Caco-2 (cell line): ENCODE results near the gene VSTM5. TPM values are rescaled to one million over a fixed set of nuclear protein-coding genes. Genes with fewer than 3 reads are reported as not detected.

Experiments
- BruUV-seq: library from RNA; stranded (reverse); fragments of 400-500 nt; replicated peaks from 2 replicates; lab custom pipeline; 2021; lab: Mats Ljungman, UMichigan
- CTCF ChIA-PET: fragments of 300-600 bp; sonication (Branson Sonifier 250); formaldehyde crosslinking; loops from one replicate; lab custom pipeline; 2022; ENCODE audit warnings: antibody characterized with exemption; lab: Charles Lee
- POLR2A ChIA-PET: fragments of 300-600 bp; sonication (Branson Sonifier 250); formaldehyde crosslinking; loops from one replicate; lab custom pipeline; 2022; ENCODE audit warnings: antibody characterized with exemption; lab: Charles Lee
- DNase-seq, 2 experiments: peaks; one replicate each; pipeline versions ENCODE4 v3.0.0 to v3.0.0-alpha.2; 2020 to 2022
- H3K27me3 ChIP-seq: replicated peaks from 2 replicates; pipeline ENCODE4 v1.6.0; 2011; ENCODE audit warnings: low read length; ENCODE audit not compliant: control insufficient read depth, insufficient read depth
- H3K36me3 ChIP-seq: 2 replicates; pipeline ENCODE4 v1.5.1; 2011; ENCODE audit warnings: low read length; ENCODE audit not compliant: control insufficient read depth, insufficient read depth
- H3K4me1 ChIP-seq: fragments of 250-450 bp; sonication (Bioruptor Pico); 2 replicates; pipeline ENCODE4 v1.5.1; 2020; ENCODE audit warnings: mild to moderate bottlenecking
- H3K4me3 ChIP-seq: 2 replicates; pipeline ENCODE4 v1.5.1; 2011; ENCODE audit warnings: low read depth, mild to moderate bottlenecking, control low read depth, low read length
- H3K9me3 ChIP-seq: fragments of 250-450 bp; sonication (Bioruptor Pico); 2 replicates; pipeline ENCODE4 v1.5.1; 2020; ENCODE audit warnings: mild to moderate bottlenecking, moderate library complexity
- H3K27ac Mint-ChIP-seq: one replicate; pipeline ENCODE4 v1.8.0; 2022; ENCODE audit warnings: mixed read lengths; ENCODE audit not compliant: unreplicated experiment
- H3K27me3 Mint-ChIP-seq: one replicate; pipeline ENCODE4 v1.8.0; 2022; ENCODE audit warnings: mixed read lengths; ENCODE audit not compliant: insufficient read depth, unreplicated experiment
- H3K36me3 Mint-ChIP-seq: one replicate; pipeline ENCODE4 v1.8.0; 2022; ENCODE audit warnings: mild to moderate bottlenecking, mixed read lengths; ENCODE audit not compliant: insufficient read depth, unreplicated experiment
- H3K4me1 Mint-ChIP-seq: one replicate; pipeline ENCODE4 v1.8.0; 2022; ENCODE audit warnings: low read depth, mixed read lengths; ENCODE audit not compliant: unreplicated experiment
- H3K4me3 Mint-ChIP-seq: one replicate; pipeline ENCODE4 v1.8.0; 2022; ENCODE audit warnings: mild to moderate bottlenecking, moderate library complexity, mixed read lengths; ENCODE audit not compliant: unreplicated experiment
- H3K9me3 Mint-ChIP-seq: one replicate; pipeline ENCODE4 v1.8.0; 2022; ENCODE audit warnings: mixed read lengths; ENCODE audit not compliant: unreplicated experiment
- intact Hi-C: fragments of 100-400 bp; cut with micrococcal nuclease; formaldehyde crosslinking; loops from one replicate; pipeline ENCODE4 v1.10.0; 2022; ENCODE audit not compliant: unreplicated experiment
- total RNA-seq: library from RNA; stranded (reverse); gene quantifications from 2 replicates; pipeline ENCODE4 v1.2.3, GENCODE V29; 2022
- TF ChIP-seq, protein P1 (sequence below), 2 experiments: fragments of 200-600 bp in 1 of 2; IDR thresholded peaks; 1 replicate in 1 of 2; 2 replicates in 1 of 2; pipeline versions ENCODE4 v1.5.1 to v1.8.0; 2011 to 2022; ENCODE audit warnings: antibody characterized with exemption in 1 of 2, control low read depth in 1 of 2, inconsistent platforms in 1 of 2, low read depth in 1 of 2, low read length in 1 of 2, mild to moderate bottlenecking in 1 of 2, moderate library complexity in 1 of 2; ENCODE audit not compliant: insufficient read depth in 1 of 2, severe bottlenecking in 1 of 2, unreplicated experiment in 1 of 2

Gene VSTM5
- total RNA-seq, 1 experiment from 2014 or later = 1.5 TPM

GRCh38 chr11:93773601-93774200 is 76.7 kb downstream of the VSTM5 start:
- Mint-ChIP-seq H3K27me3 (no peaks in the 10 kb centered on the region), H3K9me3 (no peaks in the 10 kb centered on the region), H3K4me3 (no peak overlapping the region), H3K4me1 (peaks cover 22% of the 10 kb centered on the region), H3K27ac (no peak overlapping the region), H3K36me3 (peaks cover 53% of the 10 kb centered on the region)
- Histone ChIP-seq H3K4me3 (no peak overlapping the region), H3K36me3 (peaks cover 4% of the 10 kb centered on the region; the same call in 1 of the 2 replicates), H3K9me3 (peaks cover 7% of the 10 kb centered on the region), H3K4me1 (peaks cover 18% of the 10 kb centered on the region), H3K27me3 (no peaks in the 10 kb centered on the region)
- TF ChIP-seq, protein P1, sequence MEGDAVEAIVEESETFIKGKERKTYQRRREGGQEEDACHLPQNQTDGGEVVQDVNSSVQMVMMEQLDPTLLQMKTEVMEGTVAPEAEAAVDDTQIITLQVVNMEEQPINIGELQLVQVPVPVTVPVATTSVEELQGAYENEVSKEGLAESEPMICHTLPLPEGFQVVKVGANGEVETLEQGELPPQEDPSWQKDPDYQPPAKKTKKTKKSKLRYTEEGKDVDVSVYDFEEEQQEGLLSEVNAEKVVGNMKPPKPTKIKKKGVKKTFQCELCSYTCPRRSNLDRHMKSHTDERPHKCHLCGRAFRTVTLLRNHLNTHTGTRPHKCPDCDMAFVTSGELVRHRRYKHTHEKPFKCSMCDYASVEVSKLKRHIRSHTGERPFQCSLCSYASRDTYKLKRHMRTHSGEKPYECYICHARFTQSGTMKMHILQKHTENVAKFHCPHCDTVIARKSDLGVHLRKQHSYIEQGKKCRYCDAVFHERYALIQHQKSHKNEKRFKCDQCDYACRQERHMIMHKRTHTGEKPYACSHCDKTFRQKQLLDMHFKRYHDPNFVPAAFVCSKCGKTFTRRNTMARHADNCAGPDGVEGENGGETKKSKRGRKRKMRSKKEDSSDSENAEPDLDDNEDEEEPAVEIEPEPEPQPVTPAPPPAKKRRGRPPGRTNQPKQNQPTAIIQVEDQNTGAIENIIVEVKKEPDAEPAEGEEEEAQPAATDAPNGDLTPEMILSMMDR (IDR thresholded peaks at IDR 0.05; ENCODE audit: insufficient read depth in 1 of 2, low read depth in 1 of 2, low read length in 1 of 2, severe bottlenecking in 1 of 2, unreplicated experiment in 1 of 2) = no peak
- no TSS peak for BruUV-seq
- no peak for DNase-seq
- intact Hi-C loops = no loop called here
- ChIA-PET CTCF (no interaction called here), POLR2A (interaction anchor here (0.7 kb wide), 1 partner anchor 10 kb away, joined by 3 read pairs; the partner anchor contains the start of gene MED17)

- Histone ChIP-seq H3K4me1 (peaks cover 25% of the 10 kb centered on the region), H3K4me3 (no peak overlapping the region), H3K9me3 (peaks cover 7% of the 10 kb centered on the region), H3K36me3 (peaks cover 4% of the 10 kb centered on the region; the same call in 1 of the 2 replicates), H3K27me3 (no peaks in the 10 kb centered on the region)
- peaks cover 28% of the 10 kb centered on the region for H3K4me1 Mint-ChIP-seq
- H3K27ac Mint-ChIP-seq = no peak overlapping the region
- BruUV-seq = no TSS peak
- CTCF ChIA-PET = no interaction called here
- H3K9me3 Mint-ChIP-seq = no peaks in the 10 kb centered on the region
- peaks cover 59% of the 10 kb centered on the region for H3K36me3 Mint-ChIP-seq
- TF ChIP-seq, protein P1 (IDR thresholded peaks at IDR 0.05; ENCODE audit: insufficient read depth in 1 of 2, low read depth in 1 of 2, low read length in 1 of 2, severe bottlenecking in 1 of 2, unreplicated experiment in 1 of 2) = no peak
- intact Hi-C loops = no loop called here
- POLR2A ChIA-PET = no interaction called here
- DNase-seq = peak in 1 of 2 experiments; percentile 39
- no peak overlapping the region for H3K4me3 Mint-ChIP-seq
- H3K27me3 Mint-ChIP-seq = no peaks in the 10 kb centered on the region
Observed at GRCh38 chr11:93773045-93773477, 77.4 kb downstream of the VSTM5 start.

GRCh38 chr11:93772123-93772522 is 78.3 kb downstream of the VSTM5 start:
- H3K9me3 ChIP-seq = peaks cover 10% of the 10 kb centered on the region
- no peak overlapping the region for H3K4me3 Mint-ChIP-seq
- H3K4me1 ChIP-seq = peaks cover 26% of the 10 kb centered on the region
- H3K36me3 ChIP-seq = peaks cover 4% of the 10 kb centered on the region; the same call in 1 of the 2 replicates
- CTCF ChIA-PET = interaction anchor here (1.1 kb wide), 1 partner anchor 12 kb away, joined by 4 read pairs; the partner anchor contains the start of gene MED17
- no peak overlapping the region for H3K27ac Mint-ChIP-seq
- peaks cover 3% of the 10 kb centered on the region for H3K9me3 Mint-ChIP-seq
- no peaks in the 10 kb centered on the region for H3K27me3 Mint-ChIP-seq
- DNase-seq = no peak
- BruUV-seq = no TSS peak
- H3K36me3 Mint-ChIP-seq = peaks cover 66% of the 10 kb centered on the region
- peaks cover 28% of the 10 kb centered on the region for H3K4me1 Mint-ChIP-seq
- intact Hi-C loops = no loop called here
- TF ChIP-seq, protein P1 (IDR thresholded peaks at IDR 0.05; ENCODE audit: insufficient read depth in 1 of 2, low read depth in 1 of 2, low read length in 1 of 2, severe bottlenecking in 1 of 2, unreplicated experiment in 1 of 2) = no peak
- no peak overlapping the region for H3K4me3 ChIP-seq
- POLR2A ChIA-PET = interaction anchor here (0.7 kb wide), 1 partner anchor 12 kb away, joined by 5 read pairs; the partner anchor contains the start of gene MED17
- no peaks in the 10 kb centered on the region for H3K27me3 ChIP-seq
